GM23338 (cell line): ENCODE measurements around the gene B4GALT3. TPM values are rescaled to one million over a fixed set of nuclear protein-coding genes. Genes with fewer than 3 reads are reported as not detected.

Experiments used
- ATAC-seq: fragments of 200-7000 bp; cut with Tn5 transposase; 3 replicates; pipeline ENCODE4 v1.9.1; 2020
- DNase-seq: peaks from one replicate; pipeline ENCODE4 v3.0.0-alpha.2; 2015; ENCODE audit warnings: low spot score
- H2AFZ ChIP-seq: fragments of 200-600 bp; sonication (generic); 2 replicates; pipeline ENCODE4 v1.8.0; 2016; ENCODE audit warnings: antibody characterized with exemption, mild to moderate bottlenecking, moderate library complexity
- H3F3A ChIP-seq: fragments of 200-600 bp; sonication (generic); replicated peaks from 2 replicates; pipeline ENCODE4 v1.8.0; 2017; ENCODE audit warnings: antibody characterized with exemption, mixed run types, low read depth
- H3K27ac ChIP-seq: fragments of 200-600 bp; sonication (generic); 2 replicates; pipeline ENCODE4 v1.6.1; 2016; ENCODE audit warnings: low read depth
- H3K27me3 ChIP-seq: fragments of 200-600 bp; sonication (generic); 2 replicates; pipeline ENCODE4 v1.8.0; 2016; ENCODE audit warnings: mild to moderate bottlenecking, mixed run types, moderate library complexity; ENCODE audit not compliant: insufficient read depth
- H3K36me3 ChIP-seq: fragments of 200-600 bp; sonication (generic); 2 replicates; pipeline ENCODE4 v1.8.0; 2016; ENCODE audit warnings: mild to moderate bottlenecking; ENCODE audit not compliant: insufficient read depth
- H3K4me1 ChIP-seq: fragments of 200-600 bp; sonication (generic); 2 replicates; pipeline ENCODE4 v1.8.0; 2016; ENCODE audit warnings: mild to moderate bottlenecking, moderate library complexity; ENCODE audit not compliant: insufficient read depth
- H3K4me2 ChIP-seq: fragments of 200-600 bp; sonication (generic); 2 replicates; pipeline ENCODE4 v1.7.1; 2017; ENCODE audit warnings: mixed run types
- H3K4me3 ChIP-seq: fragments of 200-600 bp; sonication (generic); 2 replicates; pipeline ENCODE4 v1.6.1; 2016; ENCODE audit warnings: mixed run types
- H3K79me2 ChIP-seq: fragments of 200-600 bp; sonication (generic); replicated peaks from 2 replicates; pipeline ENCODE4 v1.8.0; 2017; ENCODE audit warnings: mild to moderate bottlenecking; ENCODE audit not compliant: insufficient read depth
- H3K9me2 ChIP-seq: fragments of 200-600 bp; sonication (generic); 2 replicates; pipeline ENCODE4 v1.8.0; 2017; ENCODE audit not compliant: insufficient read depth
- H4K20me1 ChIP-seq: fragments of 200-600 bp; sonication (generic); replicated peaks from 2 replicates; pipeline ENCODE4 v1.8.0; 2017; ENCODE audit warnings: mild to moderate bottlenecking; ENCODE audit not compliant: insufficient read depth
- H3K27ac Mint-ChIP-seq: 2 replicates; pipeline ENCODE4 v1.8.0; 2020; ENCODE audit warnings: inconsistent platforms, mild to moderate bottlenecking, moderate library complexity, mixed read lengths
- H3K27me3 Mint-ChIP-seq: 3 replicates; pipeline ENCODE4 v1.8.0; 2022; ENCODE audit warnings: low read depth, mild to moderate bottlenecking, moderate library complexity, mixed read lengths, inconsistent platforms; ENCODE audit not compliant: insufficient read depth, poor library complexity
- H3K36me3 Mint-ChIP-seq: 3 replicates; pipeline ENCODE4 v1.8.0; 2021; ENCODE audit warnings: low read depth, mild to moderate bottlenecking, inconsistent platforms, moderate library complexity, mixed read lengths
- H3K4me1 Mint-ChIP-seq: 3 replicates; pipeline ENCODE4 v1.8.0; 2020; ENCODE audit warnings: mild to moderate bottlenecking, inconsistent platforms, mixed read lengths
- H3K4me3 Mint-ChIP-seq: 3 replicates; pipeline ENCODE4 v1.8.0; 2021; ENCODE audit warnings: moderate library complexity, mild to moderate bottlenecking, inconsistent platforms, mixed read lengths
- H3K9me3 Mint-ChIP-seq: 3 replicates; pipeline ENCODE4 v1.8.0; 2020; ENCODE audit warnings: moderate library complexity, mild to moderate bottlenecking, inconsistent platforms, mixed read lengths
- EZH2 ChIP-seq: fragments of 200-600 bp; sonication (generic); IDR thresholded peaks from one replicate; pipeline ENCODE4 v1.8.0; 2017; ENCODE audit warnings: antibody characterized with exemption, mild to moderate bottlenecking, low read depth; ENCODE audit not compliant: unreplicated experiment
- EZH2phosphoT487 ChIP-seq: fragments of 200-600 bp; sonication (generic); IDR thresholded peaks from one replicate; pipeline ENCODE4 v1.8.1; 2018; ENCODE audit warnings: antibody characterized with exemption; ENCODE audit not compliant: unreplicated experiment
- JUNB ChIP-seq: IDR thresholded peaks from one replicate; pipeline ENCODE4 v1.6.1; 2016; ENCODE audit warnings: antibody characterized with exemption; ENCODE audit not compliant: unreplicated experiment
- NANOG ChIP-seq: IDR thresholded peaks from 2 replicates; pipeline ENCODE4 v1.6.1; 2016; ENCODE audit warnings: antibody characterized with exemption, borderline replicate concordance
- POLR2AphosphoS5 ChIP-seq: IDR thresholded peaks from 2 replicates; pipeline ENCODE4 v1.6.1; 2016; ENCODE audit warnings: antibody characterized with exemption, low read depth
- ZNF114 ChIP-seq: fragments of 250-450 bp; sonication (Bioruptor Pico); IDR thresholded peaks from 2 replicates; pipeline ENCODE4 v1.5.0; 2020; ENCODE audit warnings: mild to moderate bottlenecking, moderate library complexity
- polyA plus RNA-seq: library from polyadenylated mRNA; unstranded; fragments of >200 nt; fragmentation: Nextera tagmentation; extraction: Ambion mirVana; gene quantifications from 2 replicates; pipeline ENCODE4 v1.2.1, GENCODE V29; 2016
- total RNA-seq: library from RNA; depleted of rRNA; stranded (reverse); fragments of >200 nt; shearing (Covaris generic); gene quantifications from 2 replicates; pipeline ENCODE4 v1.2.3, GENCODE V29; 2014
- TF ChIP-seq, protein P1 (sequence below), 2 experiments: fragments of 200-600 bp in 1 of 2; sonication (generic) in 1 of 2; conservative IDR thresholded peaks; 2 replicates each; pipeline versions ENCODE4 v1.5.1 to v1.6.1; 2016 to 2017; ENCODE audit warnings: antibody characterized with exemption in 2 of 2, low read depth in 2 of 2, mild to moderate bottlenecking in 2 of 2, moderate library complexity in 1 of 2
- TF ChIP-seq, protein P2 (sequence below): fragments of 250-450 bp; sonication (Bioruptor Pico); IDR thresholded peaks from 2 replicates; pipeline ENCODE4 v1.5.0; 2020; ENCODE audit warnings: mild to moderate bottlenecking, moderate library complexity
- TF ChIP-seq, protein P3 (sequence below): IDR thresholded peaks from one replicate; pipeline ENCODE4 v1.6.1; 2018; ENCODE audit warnings: antibody characterized with exemption; ENCODE audit not compliant: unreplicated experiment
- TF ChIP-seq, protein P4 (sequence below): IDR thresholded peaks from 2 replicates; pipeline ENCODE4 v1.6.1; 2016; ENCODE audit warnings: antibody characterized with exemption

B4GALT3 gene
- total and polyA plus RNA-seq, 2 experiments from 2014 or later, result 24.2 to 35.8 TPM

DNA sequence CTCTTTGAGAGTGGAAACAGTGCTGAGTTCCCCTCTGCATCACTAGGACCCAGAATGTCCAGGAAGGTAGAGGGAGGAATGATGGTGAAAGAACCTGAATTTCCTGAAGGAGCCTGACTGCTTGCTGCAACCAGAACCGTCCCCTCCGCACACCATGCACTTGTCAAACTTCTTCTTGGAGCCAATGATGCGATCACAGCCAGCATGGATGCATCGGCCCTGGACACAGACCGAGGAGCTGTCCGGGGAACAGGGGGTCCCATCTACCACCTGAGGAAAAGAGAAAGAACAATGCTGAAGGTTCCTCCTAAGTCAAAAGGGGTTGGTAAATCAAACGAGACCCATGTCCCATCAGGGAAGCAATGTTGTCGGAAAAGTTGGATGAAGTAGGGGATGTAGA is 14.7 kb upstream of the B4GALT3 start:
- peaks cover 17% of the 10 kb centered on the region for H3K4me1 Mint-ChIP-seq
- H3K27ac Mint-ChIP-seq, result no peak overlapping the region
- Histone ChIP-seq H3K36me3 (no peaks in the 10 kb centered on the region), H2AFZ (no peak overlapping the region), H3K4me3 (no peak overlapping the region), H3F3A (0 out of 2 replicates have a peak, but pooled peaks cover 3% of the 10 kb centered on the region), H3K27ac (no peak overlapping the region; the same call in 1 of the 2 replicates), H3K9me2 (no peaks in the 10 kb centered on the region), H3K4me1 (peaks cover 11% of the 10 kb centered on the region; the same call in 1 of the 2 replicates), H3K27me3 (no peaks in the 10 kb centered on the region), H3K79me2 (no peaks in the 10 kb centered on the region), H4K20me1 (no peaks in the 10 kb centered on the region), H3K4me2 (no peak overlapping the region)
- ATAC-seq (no peak), DNase-seq (no peak)
- no peak overlapping the region for H3K4me3 Mint-ChIP-seq
- TF ChIP-seq NANOG (no peak), EZH2 (no peak), POLR2AphosphoS5 (no peak), EZH2phosphoT487 (no peak), ZNF114 (CRISPR knock-in tag) (no peak), JUNB (no peak)
- TF ChIP-seq, protein P1, sequence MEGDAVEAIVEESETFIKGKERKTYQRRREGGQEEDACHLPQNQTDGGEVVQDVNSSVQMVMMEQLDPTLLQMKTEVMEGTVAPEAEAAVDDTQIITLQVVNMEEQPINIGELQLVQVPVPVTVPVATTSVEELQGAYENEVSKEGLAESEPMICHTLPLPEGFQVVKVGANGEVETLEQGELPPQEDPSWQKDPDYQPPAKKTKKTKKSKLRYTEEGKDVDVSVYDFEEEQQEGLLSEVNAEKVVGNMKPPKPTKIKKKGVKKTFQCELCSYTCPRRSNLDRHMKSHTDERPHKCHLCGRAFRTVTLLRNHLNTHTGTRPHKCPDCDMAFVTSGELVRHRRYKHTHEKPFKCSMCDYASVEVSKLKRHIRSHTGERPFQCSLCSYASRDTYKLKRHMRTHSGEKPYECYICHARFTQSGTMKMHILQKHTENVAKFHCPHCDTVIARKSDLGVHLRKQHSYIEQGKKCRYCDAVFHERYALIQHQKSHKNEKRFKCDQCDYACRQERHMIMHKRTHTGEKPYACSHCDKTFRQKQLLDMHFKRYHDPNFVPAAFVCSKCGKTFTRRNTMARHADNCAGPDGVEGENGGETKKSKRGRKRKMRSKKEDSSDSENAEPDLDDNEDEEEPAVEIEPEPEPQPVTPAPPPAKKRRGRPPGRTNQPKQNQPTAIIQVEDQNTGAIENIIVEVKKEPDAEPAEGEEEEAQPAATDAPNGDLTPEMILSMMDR (conservative IDR thresholded peaks at IDR 0.05; ENCODE audit: low read depth in 2 of 2), result no peak
- TF ChIP-seq, protein P2, sequence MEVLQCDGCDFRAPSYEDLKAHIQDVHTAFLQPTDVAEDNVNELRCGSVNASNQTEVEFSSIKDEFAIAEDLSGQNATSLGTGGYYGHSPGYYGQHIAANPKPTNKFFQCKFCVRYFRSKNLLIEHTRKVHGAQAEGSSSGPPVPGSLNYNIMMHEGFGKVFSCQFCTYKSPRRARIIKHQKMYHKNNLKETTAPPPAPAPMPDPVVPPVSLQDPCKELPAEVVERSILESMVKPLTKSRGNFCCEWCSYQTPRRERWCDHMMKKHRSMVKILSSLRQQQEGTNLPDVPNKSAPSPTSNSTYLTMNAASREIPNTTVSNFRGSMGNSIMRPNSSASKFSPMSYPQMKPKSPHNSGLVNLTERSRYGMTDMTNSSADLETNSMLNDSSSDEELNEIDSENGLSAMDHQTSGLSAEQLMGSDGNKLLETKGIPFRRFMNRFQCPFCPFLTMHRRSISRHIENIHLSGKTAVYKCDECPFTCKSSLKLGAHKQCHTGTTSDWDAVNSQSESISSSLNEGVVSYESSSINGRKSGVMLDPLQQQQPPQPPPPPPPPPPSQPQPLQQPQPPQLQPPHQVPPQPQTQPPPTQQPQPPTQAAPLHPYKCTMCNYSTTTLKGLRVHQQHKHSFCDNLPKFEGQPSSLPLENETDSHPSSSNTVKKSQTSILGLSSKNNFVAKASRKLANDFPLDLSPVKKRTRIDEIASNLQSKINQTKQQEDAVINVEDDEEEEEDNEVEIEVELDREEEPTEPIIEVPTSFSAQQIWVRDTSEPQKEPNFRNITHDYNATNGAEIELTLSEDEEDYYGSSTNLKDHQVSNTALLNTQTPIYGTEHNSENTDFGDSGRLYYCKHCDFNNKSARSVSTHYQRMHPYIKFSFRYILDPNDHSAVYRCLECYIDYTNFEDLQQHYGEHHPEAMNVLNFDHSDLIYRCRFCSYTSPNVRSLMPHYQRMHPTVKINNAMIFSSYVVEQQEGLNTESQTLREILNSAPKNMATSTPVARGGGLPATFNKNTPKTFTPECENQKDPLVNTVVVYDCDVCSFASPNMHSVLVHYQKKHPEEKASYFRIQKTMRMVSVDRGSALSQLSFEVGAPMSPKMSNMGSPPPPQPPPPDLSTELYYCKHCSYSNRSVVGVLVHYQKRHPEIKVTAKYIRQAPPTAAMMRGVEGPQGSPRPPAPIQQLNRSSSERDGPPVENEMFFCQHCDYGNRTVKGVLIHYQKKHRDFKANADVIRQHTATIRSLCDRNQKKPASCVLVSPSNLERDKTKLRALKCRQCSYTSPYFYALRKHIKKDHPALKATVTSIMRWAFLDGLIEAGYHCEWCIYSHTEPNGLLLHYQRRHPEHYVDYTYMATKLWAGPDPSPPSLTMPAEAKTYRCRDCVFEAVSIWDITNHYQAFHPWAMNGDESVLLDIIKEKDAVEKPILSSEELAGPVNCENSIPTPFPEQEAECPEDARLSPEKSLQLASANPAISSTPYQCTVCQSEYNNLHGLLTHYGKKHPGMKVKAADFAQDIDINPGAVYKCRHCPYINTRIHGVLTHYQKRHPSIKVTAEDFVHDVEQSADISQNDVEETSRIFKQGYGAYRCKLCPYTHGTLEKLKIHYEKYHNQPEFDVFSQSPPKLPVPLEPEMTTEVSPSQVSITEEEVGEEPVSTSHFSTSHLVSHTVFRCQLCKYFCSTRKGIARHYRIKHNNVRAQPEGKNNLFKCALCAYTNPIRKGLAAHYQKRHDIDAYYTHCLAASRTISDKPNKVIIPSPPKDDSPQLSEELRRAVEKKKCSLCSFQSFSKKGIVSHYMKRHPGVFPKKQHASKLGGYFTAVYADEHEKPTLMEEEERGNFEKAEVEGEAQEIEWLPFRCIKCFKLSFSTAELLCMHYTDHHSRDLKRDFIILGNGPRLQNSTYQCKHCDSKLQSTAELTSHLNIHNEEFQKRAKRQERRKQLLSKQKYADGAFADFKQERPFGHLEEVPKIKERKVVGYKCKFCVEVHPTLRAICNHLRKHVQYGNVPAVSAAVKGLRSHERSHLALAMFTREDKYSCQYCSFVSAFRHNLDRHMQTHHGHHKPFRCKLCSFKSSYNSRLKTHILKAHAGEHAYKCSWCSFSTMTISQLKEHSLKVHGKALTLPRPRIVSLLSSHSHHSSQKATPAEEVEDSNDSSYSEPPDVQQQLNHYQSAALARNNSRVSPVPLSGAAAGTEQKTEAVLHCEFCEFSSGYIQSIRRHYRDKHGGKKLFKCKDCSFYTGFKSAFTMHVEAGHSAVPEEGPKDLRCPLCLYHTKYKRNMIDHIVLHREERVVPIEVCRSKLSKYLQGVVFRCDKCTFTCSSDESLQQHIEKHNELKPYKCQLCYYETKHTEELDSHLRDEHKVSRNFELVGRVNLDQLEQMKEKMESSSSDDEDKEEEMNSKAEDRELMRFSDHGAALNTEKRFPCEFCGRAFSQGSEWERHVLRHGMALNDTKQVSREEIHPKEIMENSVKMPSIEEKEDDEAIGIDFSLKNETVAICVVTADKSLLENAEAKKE, result no peak
- TF ChIP-seq, protein P3, sequence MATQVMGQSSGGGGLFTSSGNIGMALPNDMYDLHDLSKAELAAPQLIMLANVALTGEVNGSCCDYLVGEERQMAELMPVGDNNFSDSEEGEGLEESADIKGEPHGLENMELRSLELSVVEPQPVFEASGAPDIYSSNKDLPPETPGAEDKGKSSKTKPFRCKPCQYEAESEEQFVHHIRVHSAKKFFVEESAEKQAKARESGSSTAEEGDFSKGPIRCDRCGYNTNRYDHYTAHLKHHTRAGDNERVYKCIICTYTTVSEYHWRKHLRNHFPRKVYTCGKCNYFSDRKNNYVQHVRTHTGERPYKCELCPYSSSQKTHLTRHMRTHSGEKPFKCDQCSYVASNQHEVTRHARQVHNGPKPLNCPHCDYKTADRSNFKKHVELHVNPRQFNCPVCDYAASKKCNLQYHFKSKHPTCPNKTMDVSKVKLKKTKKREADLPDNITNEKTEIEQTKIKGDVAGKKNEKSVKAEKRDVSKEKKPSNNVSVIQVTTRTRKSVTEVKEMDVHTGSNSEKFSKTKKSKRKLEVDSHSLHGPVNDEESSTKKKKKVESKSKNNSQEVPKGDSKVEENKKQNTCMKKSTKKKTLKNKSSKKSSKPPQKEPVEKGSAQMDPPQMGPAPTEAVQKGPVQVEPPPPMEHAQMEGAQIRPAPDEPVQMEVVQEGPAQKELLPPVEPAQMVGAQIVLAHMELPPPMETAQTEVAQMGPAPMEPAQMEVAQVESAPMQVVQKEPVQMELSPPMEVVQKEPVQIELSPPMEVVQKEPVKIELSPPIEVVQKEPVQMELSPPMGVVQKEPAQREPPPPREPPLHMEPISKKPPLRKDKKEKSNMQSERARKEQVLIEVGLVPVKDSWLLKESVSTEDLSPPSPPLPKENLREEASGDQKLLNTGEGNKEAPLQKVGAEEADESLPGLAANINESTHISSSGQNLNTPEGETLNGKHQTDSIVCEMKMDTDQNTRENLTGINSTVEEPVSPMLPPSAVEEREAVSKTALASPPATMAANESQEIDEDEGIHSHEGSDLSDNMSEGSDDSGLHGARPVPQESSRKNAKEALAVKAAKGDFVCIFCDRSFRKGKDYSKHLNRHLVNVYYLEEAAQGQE, result no peak
- TF ChIP-seq, protein P4, sequence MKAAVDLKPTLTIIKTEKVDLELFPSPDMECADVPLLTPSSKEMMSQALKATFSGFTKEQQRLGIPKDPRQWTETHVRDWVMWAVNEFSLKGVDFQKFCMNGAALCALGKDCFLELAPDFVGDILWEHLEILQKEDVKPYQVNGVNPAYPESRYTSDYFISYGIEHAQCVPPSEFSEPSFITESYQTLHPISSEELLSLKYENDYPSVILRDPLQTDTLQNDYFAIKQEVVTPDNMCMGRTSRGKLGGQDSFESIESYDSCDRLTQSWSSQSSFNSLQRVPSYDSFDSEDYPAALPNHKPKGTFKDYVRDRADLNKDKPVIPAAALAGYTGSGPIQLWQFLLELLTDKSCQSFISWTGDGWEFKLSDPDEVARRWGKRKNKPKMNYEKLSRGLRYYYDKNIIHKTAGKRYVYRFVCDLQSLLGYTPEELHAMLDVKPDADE, result no peak
- H3K36me3 Mint-ChIP-seq, result peaks cover 11% of the 10 kb centered on the region; the same call in 2 of the 3 replicates
- no peaks in the 10 kb centered on the region for H3K9me3 Mint-ChIP-seq
- H3K27me3 Mint-ChIP-seq, result peaks cover 5% of the 10 kb centered on the region
